Left colon (tissue), 2 donors: Measurements from ENCODE around the gene TINAGL1. TPM values are rescaled to one million over a fixed set of nuclear protein-coding genes. Genes with fewer than 3 reads are reported as not detected.
"Not testable (repeated sequence)": the region's sequence is repeated elsewhere in the genome, so short reads cannot be mapped to it uniquely, and the experiment has no call there.

ENCODE experiments used
- ATAC-seq: fragments of 200-7000 bp; cut with Tn5 transposase; one replicate; pipeline ENCODE4 v1.9.1; 2020; ENCODE audit warnings: mild to moderate bottlenecking, moderate library complexity
- DNase-seq, 2 donors: peaks; one replicate each; pipeline ENCODE4 v3.0.0-alpha.2; 2020
- intact Hi-C, 2 donors: fragments of 100-400 bp; cut with DNase I in 1 of 2; cut with micrococcal nuclease in 1 of 2; formaldehyde crosslinking; loops; one replicate each; pipeline versions ENCODE4 v1.11.2 to v1.14.0; 2022; cut with DNase I, micrococcal nuclease
- total RNA-seq, 2 donors: library from RNA; stranded (reverse); fragmentation: NEBNext Ultra II Directional; extraction: Animal tissue kit (Norgen Biotek cat#: 25700); gene quantifications; one replicate each; pipeline ENCODE4 v1.2.1, GENCODE V29; 2021
- donor health status: DM: no; HTN: no; CAD: no.
- donor health status: DM: yes; HTN: yes; CAD: no.

Gene TINAGL1
- total RNA-seq, 2 donors from 2014 or later, result 135 to 139 TPM

GRCh38 chr1:31580891-31581603 lies 4.7 kb downstream of the TINAGL1 start:
- ATAC-seq (no peak), DNase-seq (no peak)
- intact Hi-C loops, result no loop called here

DNA sequence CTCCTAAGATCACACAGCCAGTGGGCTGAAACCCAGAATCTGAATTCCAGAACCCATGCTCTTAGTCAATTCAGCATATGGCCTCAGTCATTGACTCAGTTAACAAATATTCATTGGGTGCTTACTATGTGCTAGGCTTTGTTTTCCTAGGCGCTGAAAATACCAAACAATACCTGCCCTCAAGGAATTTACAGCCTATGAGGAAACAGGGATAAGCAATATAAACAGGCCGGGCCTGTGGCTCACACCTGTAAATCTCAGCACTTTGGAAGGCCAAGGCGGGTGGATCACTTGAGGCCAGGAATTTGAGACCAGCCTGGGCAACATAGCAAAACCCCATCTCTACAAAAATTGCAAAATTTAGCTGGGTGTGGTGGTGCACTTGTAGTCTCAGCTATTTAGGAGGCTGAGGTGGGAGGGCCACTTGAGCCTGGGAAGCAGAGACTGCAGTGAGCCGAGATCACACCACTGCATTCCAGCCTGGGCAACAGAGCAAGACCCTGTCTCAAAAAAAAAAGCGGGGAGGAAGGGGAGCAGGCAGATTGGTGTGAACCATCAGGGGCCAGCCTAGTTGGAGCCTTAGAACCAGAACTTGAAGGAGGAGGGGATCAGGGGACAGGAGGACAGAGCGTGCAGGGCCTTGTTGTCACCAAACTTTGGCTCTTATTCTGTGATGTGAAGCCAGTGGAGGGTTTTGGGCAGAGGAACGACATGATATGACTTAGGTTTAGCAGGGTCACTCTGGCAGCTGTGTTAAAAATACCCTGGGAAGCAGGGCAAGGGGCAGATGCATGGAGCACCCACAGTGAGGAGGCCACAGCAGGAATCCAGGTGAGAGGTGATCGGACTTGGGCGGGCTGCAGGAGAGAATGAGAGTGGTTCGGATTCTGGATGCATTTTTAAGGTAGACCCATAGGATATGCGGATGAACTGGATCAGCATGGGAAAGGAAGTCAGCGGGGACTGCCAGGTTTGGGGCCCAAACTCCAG lies 5.8 kb downstream of the TINAGL1 start:
- DNase-seq (no peak), ATAC-seq (peak; percentile 52)
- intact Hi-C loops, result no loop called here

DNA sequence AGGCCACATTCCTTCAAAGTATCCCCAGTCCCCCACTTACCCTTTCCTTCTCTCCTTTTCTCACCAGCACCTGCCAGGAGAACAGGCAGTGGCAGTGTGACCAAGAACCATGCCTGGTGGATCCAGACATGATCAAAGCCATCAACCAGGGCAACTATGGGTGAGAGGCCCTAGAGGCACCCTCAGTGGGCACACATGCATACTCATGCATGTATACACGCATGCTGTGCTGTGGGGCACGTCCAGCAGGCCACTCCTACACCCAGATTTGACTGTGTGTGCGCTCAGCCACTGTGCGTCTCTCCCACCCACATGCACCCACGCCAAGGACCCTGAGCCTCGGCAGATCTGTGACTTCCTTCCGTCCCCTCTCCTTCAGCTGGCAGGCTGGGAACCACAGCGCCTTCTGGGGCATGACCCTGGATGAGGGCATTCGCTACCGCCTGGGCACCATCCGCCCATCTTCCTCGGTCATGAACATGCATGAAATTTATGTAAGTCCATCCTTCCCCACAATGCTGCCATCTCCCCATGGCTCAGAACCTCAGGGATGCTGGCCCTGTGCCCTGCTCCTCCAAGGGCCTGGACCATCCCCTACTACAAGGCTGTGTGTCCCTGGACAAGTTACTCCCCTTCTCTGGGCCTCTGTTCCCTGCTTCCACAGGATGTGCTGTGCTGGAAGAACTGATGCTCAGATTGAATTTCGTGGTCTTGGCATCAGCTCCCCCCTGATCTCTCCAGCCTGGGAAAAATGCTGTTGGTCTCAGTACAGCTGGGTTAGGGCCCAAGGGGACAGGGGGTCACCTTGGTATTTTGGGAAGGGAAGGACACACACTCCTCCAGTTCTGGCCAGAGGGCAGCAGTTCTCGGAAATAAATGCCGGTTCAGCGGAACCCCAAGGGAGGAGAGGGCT lies 7.0 kb downstream of the TINAGL1 start:
- DNase-seq, result no peak
- ATAC-seq, result no peak
- intact Hi-C loops, result no loop called here

- intact Hi-C loops, result no loop called here
- ATAC-seq, result peak; percentile 23
- DNase-seq, result peak; percentile 79 to 83
Observed at GRCh38 chr1:31583995-31584868, 7.9 kb downstream of the TINAGL1 start.

DNA sequence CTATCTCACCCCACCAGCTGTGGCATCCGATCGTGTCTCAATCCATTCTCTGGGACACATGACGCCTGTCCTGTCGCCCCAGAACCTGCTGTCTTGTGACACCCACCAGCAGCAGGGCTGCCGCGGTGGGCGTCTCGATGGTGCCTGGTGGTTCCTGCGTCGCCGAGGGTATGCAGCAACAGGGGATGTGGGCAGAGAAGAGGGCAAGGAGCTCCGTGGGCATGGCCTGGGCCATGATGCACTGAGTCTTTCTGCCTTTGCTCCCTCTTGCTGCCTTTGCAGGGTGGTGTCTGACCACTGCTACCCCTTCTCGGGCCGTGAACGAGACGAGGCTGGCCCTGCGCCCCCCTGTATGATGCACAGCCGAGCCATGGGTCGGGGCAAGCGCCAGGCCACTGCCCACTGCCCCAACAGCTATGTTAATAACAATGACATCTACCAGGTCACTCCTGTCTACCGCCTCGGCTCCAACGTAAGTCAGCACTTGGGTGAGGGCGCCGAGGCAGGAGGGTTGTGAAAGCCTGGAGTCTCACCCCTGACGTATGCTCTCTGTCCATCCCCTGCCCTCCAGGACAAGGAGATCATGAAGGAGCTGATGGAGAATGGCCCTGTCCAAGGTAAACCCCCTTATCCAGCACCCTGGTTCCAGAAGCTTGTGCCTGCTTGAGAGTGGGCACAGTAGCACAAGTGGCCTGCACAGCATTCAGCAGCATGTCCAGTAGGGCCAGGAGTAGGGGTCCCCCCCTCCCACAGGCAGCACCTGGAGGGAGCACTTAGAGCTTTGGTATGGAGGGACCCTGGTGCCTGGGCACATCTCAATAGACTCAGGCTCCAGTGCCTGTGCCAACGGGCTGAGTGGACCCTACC lies 8.8 kb downstream of the TINAGL1 start:
- no peak for ATAC-seq
- intact Hi-C loops, result no loop called here

GRCh38 chr1:31585736-31586365 lies 9.5 kb downstream of the TINAGL1 start:
- DNase-seq (no peak), ATAC-seq (no peak)
- intact Hi-C loops, result no loop called here

More for the DNA sequence above, 8.8 kb downstream of the TINAGL1 start:
- DNase-seq, result no peak

DNA sequence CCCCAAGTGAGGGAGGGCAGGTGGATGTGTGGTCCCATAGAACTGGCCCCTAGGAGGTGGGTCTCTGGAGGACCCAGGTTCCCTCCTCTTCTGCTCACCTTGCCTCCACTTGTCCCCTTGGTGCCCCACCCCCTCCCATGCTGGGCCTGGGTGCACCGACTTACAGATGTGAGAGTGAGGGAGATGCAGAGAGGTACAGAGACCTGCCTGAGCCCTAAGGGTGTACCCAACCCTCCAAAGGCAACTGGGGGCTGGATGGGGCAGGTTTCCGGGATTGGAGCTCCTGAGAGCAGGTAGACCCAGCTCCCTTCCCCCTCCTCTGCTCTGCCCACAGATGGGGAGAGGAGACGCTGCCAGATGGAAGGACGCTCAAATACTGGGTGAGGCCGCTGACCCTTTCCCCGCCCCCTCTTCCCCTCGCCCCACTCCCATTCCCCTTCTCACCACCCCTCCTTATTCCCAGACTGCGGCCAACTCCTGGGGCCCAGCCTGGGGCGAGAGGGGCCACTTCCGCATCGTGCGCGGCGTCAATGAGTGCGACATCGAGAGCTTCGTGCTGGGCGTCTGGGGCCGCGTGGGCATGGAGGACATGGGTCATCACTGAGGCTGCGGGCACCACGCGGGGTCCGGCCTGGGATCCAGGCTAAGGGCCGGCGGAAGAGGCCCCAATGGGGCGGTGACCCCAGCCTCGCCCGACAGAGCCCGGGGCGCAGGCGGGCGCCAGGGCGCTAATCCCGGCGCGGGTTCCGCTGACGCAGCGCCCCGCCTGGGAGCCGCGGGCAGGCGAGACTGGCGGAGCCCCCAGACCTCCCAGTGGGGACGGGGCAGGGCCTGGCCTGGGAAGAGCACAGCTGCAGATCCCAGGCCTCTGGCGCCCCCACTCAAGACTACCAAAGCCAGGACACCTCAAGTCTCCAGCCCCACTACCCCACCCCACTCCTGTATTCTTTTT lies 10.3 kb downstream of the TINAGL1 start:
- no peak for ATAC-seq
- intact Hi-C loops, result no loop called here
- no peak for DNase-seq

GRCh38 chr1:31587328-31587699 lies 11.0 kb downstream of the TINAGL1 start:
- DNase-seq, result not testable (repeated sequence)

DNA sequence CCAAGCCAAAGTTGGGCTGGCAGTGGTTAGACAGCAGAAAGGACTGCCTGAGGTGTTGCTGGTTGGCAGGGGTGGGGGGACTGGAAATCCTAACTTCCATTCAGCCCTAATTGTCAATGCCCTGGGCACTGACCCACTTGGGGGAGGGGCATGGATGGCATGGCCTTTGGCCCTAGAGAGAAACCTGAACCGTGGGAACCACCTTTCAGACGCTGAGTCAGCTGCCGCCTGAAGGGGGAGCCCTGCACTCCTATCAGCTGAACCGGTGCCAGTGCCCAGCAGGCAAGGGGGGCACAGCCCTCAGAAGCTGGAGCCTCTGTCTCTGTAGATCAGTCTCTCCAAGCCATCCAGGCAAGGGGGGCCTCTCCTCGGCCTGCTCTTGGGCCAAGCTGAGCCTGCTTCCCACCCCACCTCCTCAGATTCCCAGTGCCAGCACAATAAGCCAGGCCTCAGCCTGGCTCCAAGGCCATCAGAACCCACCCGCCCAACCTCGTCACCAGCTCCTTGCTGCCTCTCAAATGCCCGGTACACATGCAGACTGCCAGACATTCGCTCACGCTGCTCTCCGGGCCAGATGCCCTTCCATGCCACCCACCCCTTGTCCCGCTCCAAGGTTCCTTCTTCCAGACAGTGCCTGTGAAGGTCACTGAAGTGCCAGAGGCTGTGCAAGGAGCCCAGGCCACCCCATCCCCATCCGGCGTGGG lies 11.6 kb downstream of the TINAGL1 start:
- ATAC-seq, result peak; percentile 61

More at GRCh38 chr1:31587328-31587699, 11.0 kb downstream of the TINAGL1 start:
- intact Hi-C loops, ATAC-seq: not testable (repeated sequence)

DNA sequence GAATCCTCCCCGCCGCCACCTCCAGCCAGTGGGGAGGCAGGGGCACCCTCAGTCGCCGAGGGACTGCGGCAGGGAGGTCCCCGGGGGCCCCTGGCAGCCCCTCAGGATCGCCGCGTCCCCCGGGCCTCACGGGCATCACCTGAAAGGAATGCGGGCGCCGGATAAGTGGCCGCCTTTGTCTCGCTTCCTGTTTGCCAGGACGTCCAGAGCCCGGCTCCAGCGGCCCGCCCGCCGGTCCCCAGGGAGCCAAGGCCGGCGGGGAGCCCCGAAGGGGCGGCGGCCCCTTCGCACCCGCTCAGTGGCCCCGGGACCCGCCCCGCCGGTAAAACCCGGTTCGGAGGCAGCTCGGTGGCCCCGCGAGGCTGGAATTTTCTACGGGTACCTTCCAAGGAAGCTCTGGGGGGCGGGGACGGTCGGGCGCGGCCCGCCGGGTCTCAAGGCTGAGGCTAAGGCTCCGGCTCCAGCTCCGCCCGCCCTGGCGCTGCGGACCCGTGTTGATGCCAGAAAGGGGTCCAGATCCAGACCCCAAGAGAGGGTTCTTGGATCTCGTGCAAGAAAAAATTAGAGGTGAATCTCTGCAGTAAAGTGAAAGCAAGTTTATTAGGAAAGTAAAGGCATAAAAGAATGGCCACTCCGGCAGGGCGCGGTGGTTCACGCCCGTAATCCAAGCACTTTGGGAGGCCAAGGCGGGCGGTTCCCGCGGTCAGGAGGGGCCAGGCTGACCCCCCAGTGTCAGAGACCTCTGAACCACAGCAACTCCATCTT lies 12.6 kb downstream of the TINAGL1 start:
- intact Hi-C loops, result no loop called here
- peak; percentile 54 to 74 for DNase-seq
- ATAC-seq, result peak; percentile 58

More for the DNA sequence above, 11.6 kb downstream of the TINAGL1 start:
- intact Hi-C loops, result no loop called here
- peak; percentile 80 to 83 for DNase-seq

- intact Hi-C loops, result loop anchor here in 1 of 2 donors (2.0 kb wide), 1 partner anchor 29 kb away; no protein-coding TSS in a partner anchor
- DNase-seq, result peak in 1 of 2 donors; percentile 57
- ATAC-seq, result peak; percentile 29
Observed at GRCh38 chr1:31591425-31592093, 15.2 kb downstream of the TINAGL1 start.

DNA sequence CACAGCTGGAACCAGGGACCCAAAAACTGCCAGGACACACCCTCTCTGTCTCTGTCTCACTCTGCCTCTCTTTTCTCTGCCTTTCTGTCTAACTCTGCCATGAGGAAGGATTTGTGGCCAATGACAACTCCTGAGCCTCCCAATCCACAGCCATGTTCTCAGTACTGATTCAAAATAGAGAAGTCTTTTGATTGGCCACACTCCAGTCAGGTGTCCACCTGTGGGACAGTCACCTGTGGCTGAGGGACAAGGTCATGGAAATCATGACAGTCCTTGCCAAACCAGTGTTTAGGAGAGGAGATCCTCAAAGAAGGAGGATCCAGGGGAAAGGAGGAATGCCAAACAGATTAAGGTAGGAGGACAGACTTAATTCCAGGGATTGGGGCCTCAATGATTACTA lies 15.8 kb downstream of the TINAGL1 start:
- ATAC-seq (no peak), DNase-seq (no peak)
- intact Hi-C loops, result loop anchor here in 1 of 2 donors (2.0 kb wide), 1 partner anchor 29 kb away; no protein-coding TSS in a partner anchor

GRCh38 chr1:31593136-31593665 lies 16.9 kb downstream of the TINAGL1 start:
- ATAC-seq, result no peak
- DNase-seq, result no peak

More at GRCh38 chr1:31593136-31593665, 16.9 kb downstream of the TINAGL1 start:
- intact Hi-C loops, result loop anchor here in 1 of 2 donors (2.0 kb wide), 1 partner anchor 30 kb away; no protein-coding TSS in a partner anchor
